Mesenchymal stem cell (in vitro differentiated cells and primary cell): ENCODE results near the gene AGAP1.
A peak's percentile ranks its signal among the peaks of the same experiment; 100 is the strongest.

Experiments used
- DNase-seq: peaks from one replicate; pipeline ENCODE4 v3.0.0-alpha.2; 2013
- H2AFZ ChIP-seq: one replicate; pipeline ENCODE4 v1.6.1; 2013; ENCODE audit warnings: low read depth, mild to moderate bottlenecking, control low read depth, inconsistent platforms, low read length, moderate library complexity
- H2AK5ac ChIP-seq: 2 replicates; pipeline ENCODE4 v1.6.1; 2013; ENCODE audit warnings: low read length, moderate library complexity, mild to moderate bottlenecking, inconsistent platforms; ENCODE audit not compliant: severe bottlenecking
- H2BK120ac ChIP-seq: one replicate; pipeline ENCODE4 v1.6.1; 2013; ENCODE audit warnings: low read depth, mild to moderate bottlenecking, inconsistent platforms, low read length, moderate library complexity
- H2BK12ac ChIP-seq, 2 experiments: one replicate each; pipeline ENCODE4 v1.6.1; 2013; ENCODE audit warnings: inconsistent platforms in 2 of 2, low read length in 2 of 2, mild to moderate bottlenecking in 2 of 2, moderate library complexity in 2 of 2, control low read depth in 1 of 2
- H2BK15ac ChIP-seq: one replicate; pipeline ENCODE4 v1.6.1; 2013; ENCODE audit warnings: mild to moderate bottlenecking, low read depth, inconsistent platforms; ENCODE audit not compliant: poor library complexity, severe bottlenecking
- H2BK5ac ChIP-seq: 2 replicates; pipeline ENCODE4 v1.6.1; 2013; ENCODE audit warnings: low read depth, mild to moderate bottlenecking, low read length, control low read depth, inconsistent platforms; ENCODE audit not compliant: poor library complexity, severe bottlenecking
- H3K14ac ChIP-seq, 2 experiments: one replicate each; pipeline ENCODE4 v1.6.1; 2013; ENCODE audit warnings: inconsistent platforms in 2 of 2, low read length in 2 of 2, control low read depth in 1 of 2, mild to moderate bottlenecking in 1 of 2, moderate library complexity in 1 of 2
- H3K18ac ChIP-seq, 2 experiments: one replicate each; pipeline ENCODE4 v1.6.1; 2013; ENCODE audit warnings: inconsistent platforms in 2 of 2, low read length in 2 of 2, control low read depth in 1 of 2, low read depth in 1 of 2, mild to moderate bottlenecking in 1 of 2
- H3K23ac ChIP-seq, 2 experiments: one replicate each; pipeline ENCODE4 v1.6.1; 2013; ENCODE audit warnings: inconsistent platforms in 2 of 2, low read length in 2 of 2, mild to moderate bottlenecking in 2 of 2, moderate library complexity in 2 of 2, control low read depth in 1 of 2
- H3K27ac ChIP-seq: 2 replicates; pipeline ENCODE4 v1.5.1; 2013; ENCODE audit warnings: mild to moderate bottlenecking, moderate library complexity, low read length, control low read depth, inconsistent platforms; ENCODE audit not compliant: poor library complexity, severe bottlenecking
- H3K27me3 ChIP-seq, 2 experiments: 2 replicates each; pipeline versions ENCODE4 v1.6.1 to v1.7.0; 2013; ENCODE audit warnings: low read length in 2 of 2, mild to moderate bottlenecking in 2 of 2, moderate library complexity in 2 of 2, control low read depth in 1 of 2, inconsistent platforms in 1 of 2; ENCODE audit not compliant: control insufficient read depth in 1 of 2, insufficient read depth in 1 of 2
- H3K36me3 ChIP-seq, 2 experiments: 2 replicates each; pipeline versions ENCODE4 v1.6.1 to v1.7.0; 2013; ENCODE audit warnings: low read length in 2 of 2, control low read depth in 1 of 2, inconsistent platforms in 1 of 2, low read depth in 1 of 2, mild to moderate bottlenecking in 1 of 2; ENCODE audit not compliant: insufficient read depth in 2 of 2, control insufficient read depth in 1 of 2
- H3K4ac ChIP-seq, 2 experiments: one replicate each; pipeline ENCODE4 v1.6.1; 2013; ENCODE audit warnings: inconsistent platforms in 2 of 2, low read length in 2 of 2, mild to moderate bottlenecking in 2 of 2, moderate library complexity in 2 of 2, control low read depth in 1 of 2, low read depth in 1 of 2
- H3K4me1 ChIP-seq: 2 replicates; pipeline ENCODE4 v1.6.1; 2013; ENCODE audit warnings: low read depth, low read length, control low read depth; ENCODE audit not compliant: control insufficient read depth, insufficient read depth
- H3K4me2 ChIP-seq: 2 replicates; pipeline ENCODE4 v1.6.1; 2013; ENCODE audit warnings: low read length, mild to moderate bottlenecking, inconsistent platforms; ENCODE audit not compliant: poor library complexity, severe bottlenecking
- H3K4me3 ChIP-seq, 2 experiments: 2 replicates each; pipeline versions ENCODE4 v1.5.1 to v1.7.0; 2013; ENCODE audit warnings: low read length in 2 of 2, mild to moderate bottlenecking in 2 of 2, control low read depth in 1 of 2, low read depth in 1 of 2; ENCODE audit not compliant: insufficient read depth in 1 of 2
- H3K79me1 ChIP-seq: replicated peaks from 2 replicates; pipeline ENCODE4 v1.6.1; 2013; ENCODE audit warnings: mild to moderate bottlenecking, control low read depth, low read length, inconsistent platforms; ENCODE audit not compliant: poor library complexity, severe bottlenecking
- H3K9ac ChIP-seq: 2 replicates; pipeline ENCODE4 v1.7.0; 2013; ENCODE audit warnings: mild to moderate bottlenecking, low read length, moderate library complexity
- H3K9me3 ChIP-seq: 2 replicates; pipeline ENCODE4 v1.7.0; 2013; ENCODE audit warnings: mild to moderate bottlenecking, low read length; ENCODE audit not compliant: control insufficient read depth
- H4K8ac ChIP-seq: one replicate; pipeline ENCODE4 v1.6.1; 2013; ENCODE audit warnings: inconsistent platforms, mild to moderate bottlenecking, low read length, moderate library complexity
- H4K91ac ChIP-seq: one replicate; pipeline ENCODE4 v1.6.1; 2013; ENCODE audit warnings: mild to moderate bottlenecking, low read length, inconsistent platforms
- WGBS: methylation state at CpG from one replicate; pipeline ENCODE4 v1.1.7; 2013; ENCODE audit warnings: mixed read lengths; 5-methylcytosine and 5-hydroxymethylcytosine counted together

Gene AGAP1

GRCh38 chr2:235799281-235799680 is 305.4 kb downstream of the AGAP1 start:
- peaks cover 4% of the 10 kb centered on the region for H3K4me1 ChIP-seq
- no peaks in the 10 kb centered on the region for H3K27me3 ChIP-seq
- H3K4me3 ChIP-seq, result no peak overlapping the region
- no peak overlapping the region for H3K18ac ChIP-seq
- peaks cover 31 to 52% of the 10 kb centered on the region in 2 experiments for H3K36me3 ChIP-seq
- no peak overlapping the region for H2BK12ac ChIP-seq
- H2AFZ ChIP-seq, result no peak overlapping the region
- no peak overlapping the region for H3K9ac ChIP-seq
- no peak for DNase-seq
- H3K79me1 ChIP-seq, result peaks cover 14% of the 10 kb centered on the region
- no peak overlapping the region for H3K4me2 ChIP-seq
- H2BK15ac ChIP-seq, result no peak overlapping the region
- H2AK5ac ChIP-seq, result no peak overlapping the region
- H3K27ac ChIP-seq, result no peak overlapping the region
- no peak overlapping the region for H3K4ac ChIP-seq
- no peak overlapping the region for H3K23ac ChIP-seq
- no peak overlapping the region for H4K91ac ChIP-seq
- no peaks in the 10 kb centered on the region for H3K9me3 ChIP-seq
- H2BK5ac ChIP-seq, result no peak overlapping the region
- WGBS, result 97% methylated on average over 17 of the region's 17 CpGs
- no peak overlapping the region for H4K8ac ChIP-seq
- no peak overlapping the region for H3K14ac ChIP-seq
- H2BK120ac ChIP-seq, result no peak overlapping the region

- Histone ChIP-seq H2BK12ac (peak overlapping the region in 1 of 2 experiments; percentile 17), H3K27ac (no peak overlapping the region), H3K9ac (no peak overlapping the region), H3K4me1 (peaks cover 4% of the 10 kb centered on the region), H4K91ac (no peak overlapping the region), H2BK120ac (no peak overlapping the region), H3K4ac (no peak overlapping the region), H2BK15ac (no peak overlapping the region), H3K36me3 (peaks cover 37 to 64% of the 10 kb centered on the region in 2 experiments), H3K4me2 (no peak overlapping the region), H3K9me3 (no peaks in the 10 kb centered on the region), H3K4me3 (no peak overlapping the region), H3K27me3 (no peaks in the 10 kb centered on the region), H2AFZ (no peak overlapping the region), H2AK5ac (no peak overlapping the region), H4K8ac (no peak overlapping the region), H3K23ac (no peak overlapping the region), H3K14ac (peak overlapping the region in 1 of 2 experiments; percentile 31), H3K79me1 (peaks cover 10% of the 10 kb centered on the region), H3K18ac (no peak overlapping the region), H2BK5ac (no peak overlapping the region)
- no peak for DNase-seq
Observed at GRCh38 chr2:235802542-235802941, 308.7 kb downstream of the AGAP1 start.

DNA sequence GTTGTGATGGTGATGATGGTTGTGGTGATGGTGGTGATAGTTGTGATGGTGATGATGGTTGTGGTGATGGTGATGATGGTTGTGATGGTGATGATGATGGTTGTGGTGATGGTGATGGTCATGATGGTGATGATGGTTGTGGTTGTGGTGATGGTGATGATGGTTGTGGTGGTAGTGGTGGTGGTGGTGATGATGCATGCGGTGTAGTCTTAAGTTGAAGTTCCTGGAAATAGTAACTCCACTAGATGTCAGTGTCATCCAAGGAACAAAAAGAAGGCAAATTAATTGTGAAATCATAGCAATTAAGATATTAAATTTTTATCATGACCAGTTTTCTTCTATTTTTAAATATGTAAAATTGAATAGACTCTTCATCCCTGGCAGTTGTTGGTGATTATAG is 309.2 kb downstream of the AGAP1 start:
- no peaks in the 10 kb centered on the region for H3K9me3 ChIP-seq
- no peak overlapping the region for H3K4me2 ChIP-seq
- no peak overlapping the region for H2BK120ac ChIP-seq
- no peak overlapping the region for H2AK5ac ChIP-seq
- H3K9ac ChIP-seq, result no peak overlapping the region
- no peak overlapping the region for H3K23ac ChIP-seq
- peak overlapping the region in 1 of 2 experiments; percentile 31 for H3K14ac ChIP-seq
- no peak overlapping the region for H2AFZ ChIP-seq
- no peak overlapping the region for H3K4me3 ChIP-seq
- peaks cover 35 to 64% of the 10 kb centered on the region in 2 experiments for H3K36me3 ChIP-seq
- H2BK5ac ChIP-seq, result no peak overlapping the region
- peak; percentile 20 for DNase-seq
- H3K79me1 ChIP-seq, result peaks cover 8% of the 10 kb centered on the region
- H3K27me3 ChIP-seq, result no peaks in the 10 kb centered on the region
- H3K27ac ChIP-seq, result no peak overlapping the region
- H3K4ac ChIP-seq, result no peak overlapping the region
- WGBS, result no CpG with 5 or more reads among the region's 1 CpG
- no peak overlapping the region for H2BK15ac ChIP-seq
- no peak overlapping the region for H4K8ac ChIP-seq
- H4K91ac ChIP-seq, result no peak overlapping the region
- no peak overlapping the region for H3K18ac ChIP-seq
- H3K4me1 ChIP-seq, result peaks cover 4% of the 10 kb centered on the region
- H2BK12ac ChIP-seq, result no peak overlapping the region

DNA sequence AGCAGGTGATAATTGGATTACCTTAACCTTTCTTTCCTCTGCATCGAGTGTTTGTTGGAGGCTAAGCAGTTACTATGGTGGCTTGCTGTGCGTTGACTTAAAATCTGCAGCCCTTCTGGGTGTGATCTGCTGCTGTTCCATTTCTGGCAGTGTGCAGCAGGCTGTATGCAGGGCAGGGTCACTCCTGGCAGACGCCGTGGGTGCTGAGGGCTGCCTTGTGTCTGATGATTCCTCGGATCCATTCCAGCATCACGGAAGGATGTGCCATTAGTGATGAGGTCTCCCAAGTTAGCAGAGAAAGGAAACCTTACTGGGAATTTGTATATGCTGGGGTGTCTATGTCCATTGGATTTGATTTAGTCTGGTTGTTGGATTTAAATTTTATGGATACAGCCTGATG is 310.8 kb downstream of the AGAP1 start:
- H3K27me3 ChIP-seq, result no peaks in the 10 kb centered on the region
- H2BK15ac ChIP-seq, result no peak overlapping the region
- H4K8ac ChIP-seq, result no peak overlapping the region
- no peak overlapping the region for H3K4me2 ChIP-seq
- H3K14ac ChIP-seq, result no peak overlapping the region
- H3K4me3 ChIP-seq, result no peak overlapping the region
- H3K9me3 ChIP-seq, result no peaks in the 10 kb centered on the region
- no peak overlapping the region for H3K27ac ChIP-seq
- peaks cover 33 to 65% of the 10 kb centered on the region in 2 experiments for H3K36me3 ChIP-seq
- H2BK5ac ChIP-seq, result no peak overlapping the region
- H3K9ac ChIP-seq, result no peak overlapping the region
- H3K4me1 ChIP-seq, result peaks cover 4% of the 10 kb centered on the region
- peaks cover 7% of the 10 kb centered on the region for H3K79me1 ChIP-seq
- no peak overlapping the region for H2BK12ac ChIP-seq
- H3K23ac ChIP-seq, result no peak overlapping the region
- no peak overlapping the region for H3K18ac ChIP-seq
- 81% methylated on average over 6 of the region's 6 CpGs for WGBS
- H2AK5ac ChIP-seq, result no peak overlapping the region
- H2AFZ ChIP-seq, result no peak overlapping the region
- H3K4ac ChIP-seq, result no peak overlapping the region
- H4K91ac ChIP-seq, result no peak overlapping the region
- H2BK120ac ChIP-seq, result no peak overlapping the region
- no peak for DNase-seq
